Activated CD8-positive, alpha-beta memory T cell treated with anti-CD3 and anti-CD28 coated beads for 4 hours (primary cell): ENCODE measurements around the gene PATL1.
"Not testable (repeated sequence)": the region's sequence is repeated elsewhere in the genome, so short reads cannot be mapped to it uniquely, and the experiment has no call there.

Experiments used
- DNase-seq, 2 donors: peaks; one replicate each; pipeline ENCODE4 v3.0.0-alpha.2; 2020; ENCODE audit warnings: low read depth in 2 of 2

The PATL1 gene

DNA sequence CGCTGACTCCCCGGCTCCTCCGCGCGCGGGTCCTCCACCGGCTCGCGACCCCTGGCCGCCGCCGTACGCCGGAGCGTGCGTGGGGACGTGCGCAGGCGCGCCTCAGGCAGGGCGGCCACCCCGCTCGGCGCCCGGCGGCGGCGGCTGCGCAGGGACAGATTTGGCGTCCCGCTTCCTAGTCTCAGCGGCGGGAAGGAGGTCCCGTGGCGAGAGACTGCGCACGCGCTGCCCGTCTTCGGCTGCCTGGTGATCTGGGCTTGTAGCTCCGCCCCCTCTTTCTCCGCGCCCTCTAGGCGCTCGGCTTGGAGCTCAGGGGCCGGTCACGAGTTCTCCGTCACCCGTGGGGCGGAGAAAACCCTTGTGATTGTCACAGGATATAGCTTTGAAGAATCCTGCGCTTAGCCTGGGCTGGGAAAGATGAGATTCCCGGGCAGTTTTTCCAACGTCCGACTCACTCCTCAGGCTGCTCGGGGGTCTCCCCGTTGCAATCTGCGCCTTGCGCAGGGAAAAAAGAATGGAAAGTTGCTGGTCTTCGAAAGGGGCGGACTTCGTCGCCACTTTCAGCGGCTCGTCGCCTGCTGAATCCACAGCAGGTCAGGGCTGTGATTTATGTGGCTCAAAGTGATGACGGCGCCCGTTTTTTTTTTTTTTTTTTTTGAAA is at the start of gene PATL1:
TSS of gene PATL1 (minus strand) at position 88 of the 661 bp plus-strand sequence. CDS start 142 bp downstream, outside the sequence.
- peak; percentile 97 to 98 for DNase-seq

DNA sequence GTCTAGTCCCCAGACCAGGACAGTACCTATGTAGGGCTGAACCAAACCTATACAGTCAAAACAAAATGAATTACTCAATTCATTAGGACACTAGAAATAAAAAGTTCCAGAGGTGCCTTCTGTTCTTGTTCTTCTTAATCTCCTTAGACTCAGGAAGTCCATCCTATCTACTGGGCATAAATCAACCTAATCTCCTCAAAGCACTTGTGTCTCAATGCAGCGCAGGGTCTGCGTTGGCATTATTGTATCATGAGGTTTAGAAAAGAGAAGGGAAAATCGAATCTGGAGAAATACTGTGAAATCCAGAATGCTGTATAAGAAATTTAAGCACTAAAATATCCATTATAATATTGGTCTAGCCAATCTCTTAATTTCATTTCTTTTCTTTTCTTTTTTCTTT is 47.2 kb upstream of the PATL1 start:
- no peak for DNase-seq

GRCh38 chr11:59713745-59714144 is 44.9 kb upstream of the PATL1 start, which contains the start of gene OR10V1:
OR10V1 (minus strand) TSS chr11:59713845; CDS start chr11:59713845, 0 bp downstream.
- no peak for DNase-seq

- DNase-seq, result no peak
Measured at GRCh38 chr11:59710136-59710847, 41.5 kb upstream of the PATL1 start.

GRCh38 chr11:59708537-59708936 is 39.7 kb upstream of the PATL1 start:
- DNase-seq, result no peak

- no peak for DNase-seq
Measured at GRCh38 chr11:59707371-59707770, 38.5 kb upstream of the PATL1 start.

DNA sequence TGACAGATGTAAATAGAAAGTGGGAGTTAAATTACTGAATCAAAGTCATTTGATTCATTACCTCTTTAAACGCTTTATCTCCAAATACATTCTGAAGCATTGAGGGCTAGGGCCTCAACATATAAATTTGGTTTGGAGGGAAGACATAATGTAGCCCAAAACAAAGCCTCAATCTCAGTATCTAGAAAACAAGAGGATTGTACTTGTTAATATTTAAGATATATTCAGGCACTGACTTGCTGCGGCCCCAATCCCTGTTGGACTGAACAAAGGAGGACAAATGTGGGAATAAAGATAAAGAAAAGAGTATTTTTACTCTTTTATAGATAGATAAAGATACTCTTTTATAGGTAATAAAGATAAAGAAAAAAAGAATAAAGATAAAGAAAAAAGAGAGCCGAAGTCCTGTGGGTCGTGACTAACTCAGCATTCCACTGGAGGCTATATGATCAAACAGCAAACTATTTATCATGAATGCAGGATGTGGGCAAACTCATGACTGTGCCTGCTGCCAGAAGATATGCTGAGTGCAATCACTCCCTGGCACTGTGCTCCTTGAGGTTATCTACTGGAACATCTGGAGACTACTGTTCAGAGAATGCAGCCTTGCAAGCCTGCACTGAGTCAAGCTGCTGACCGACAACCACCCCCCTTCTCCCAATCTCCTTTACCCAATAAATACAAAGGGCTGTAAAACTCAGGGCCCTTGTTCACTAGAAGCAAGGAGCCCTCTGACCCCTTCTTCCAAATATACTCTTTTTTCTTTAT is 37.9 kb upstream of the PATL1 start:
- no peak for DNase-seq

GRCh38 chr11:59705294-59705693 is 36.5 kb upstream of the PATL1 start:
- DNase-seq, result no peak

DNA sequence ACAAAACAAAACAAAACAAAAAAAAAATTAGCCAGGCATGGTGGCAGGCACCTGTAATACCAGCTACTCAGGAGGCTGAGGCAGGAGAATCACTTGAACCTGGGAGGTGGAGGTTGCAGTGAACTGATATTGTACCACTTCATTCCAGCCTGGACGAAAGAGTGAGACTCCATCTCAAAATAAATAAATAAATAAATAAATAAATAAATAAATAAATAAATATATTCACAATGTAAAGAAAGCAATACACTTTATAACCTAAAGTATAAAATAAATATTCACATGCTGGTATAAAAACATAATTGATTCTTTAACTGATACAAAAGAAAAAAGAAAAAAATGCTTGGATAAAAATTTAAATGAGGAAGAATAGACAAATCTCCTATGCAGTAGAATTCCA is 34.7 kb upstream of the PATL1 start:
- not testable (repeated sequence) for DNase-seq

DNA sequence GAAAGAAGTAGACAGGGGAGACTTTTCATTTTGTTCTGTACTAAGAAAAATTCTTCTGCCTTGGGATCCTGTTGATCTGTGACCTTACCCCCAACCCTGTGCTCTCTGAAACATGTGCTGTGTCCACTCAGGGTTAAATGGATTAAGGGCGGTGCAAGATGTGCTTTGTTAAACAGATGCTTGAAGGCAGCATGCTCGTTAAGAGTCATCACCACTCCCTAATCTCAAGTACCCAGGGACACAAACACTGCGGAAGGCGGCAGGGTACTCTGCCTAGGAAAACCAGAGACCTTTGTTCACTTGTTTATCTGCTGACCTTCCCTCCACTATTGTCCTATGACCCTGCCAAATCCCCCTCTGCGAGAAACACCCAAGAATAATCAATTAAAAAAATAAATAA is 31.3 kb upstream of the PATL1 start:
- DNase-seq, result not testable (repeated sequence)

DNA sequence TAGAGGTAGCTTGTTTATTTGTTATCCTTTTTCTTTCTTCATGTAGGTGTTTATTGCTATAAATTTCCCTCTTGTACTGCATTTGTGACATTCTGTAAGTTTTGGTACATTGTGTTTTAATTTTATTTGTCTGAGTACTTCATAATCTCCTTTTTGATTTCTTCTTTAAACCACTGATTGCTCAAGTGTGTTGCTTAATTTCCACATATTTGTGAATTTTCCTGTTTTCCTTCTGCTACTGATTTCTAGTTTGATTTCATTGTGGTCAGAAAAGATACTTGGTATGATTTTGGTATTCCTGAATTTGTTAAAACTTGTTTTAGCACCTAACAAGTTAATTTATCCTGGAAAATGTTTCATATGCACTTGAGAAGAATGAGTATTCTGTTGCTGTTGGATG is 29.7 kb upstream of the PATL1 start:
- DNase-seq, result no peak

- DNase-seq, result no peak
Measured at GRCh38 chr11:59692915-59693314, 24.1 kb upstream of the PATL1 start.

- DNase-seq, result no peak
Measured at GRCh38 chr11:59691156-59691555, 22.3 kb upstream of the PATL1 start.

- DNase-seq, result no peak
Measured at GRCh38 chr11:59689015-59689414, 20.2 kb upstream of the PATL1 start.

GRCh38 chr11:59681260-59681725 is 12.5 kb upstream of the PATL1 start:
- DNase-seq, result not testable (repeated sequence)

GRCh38 chr11:59680287-59681154 is 11.7 kb upstream of the PATL1 start:
- DNase-seq, result peak; percentile 19 to 20

GRCh38 chr11:59679347-59679746 is 10.5 kb upstream of the PATL1 start:
- DNase-seq, result no peak

DNA sequence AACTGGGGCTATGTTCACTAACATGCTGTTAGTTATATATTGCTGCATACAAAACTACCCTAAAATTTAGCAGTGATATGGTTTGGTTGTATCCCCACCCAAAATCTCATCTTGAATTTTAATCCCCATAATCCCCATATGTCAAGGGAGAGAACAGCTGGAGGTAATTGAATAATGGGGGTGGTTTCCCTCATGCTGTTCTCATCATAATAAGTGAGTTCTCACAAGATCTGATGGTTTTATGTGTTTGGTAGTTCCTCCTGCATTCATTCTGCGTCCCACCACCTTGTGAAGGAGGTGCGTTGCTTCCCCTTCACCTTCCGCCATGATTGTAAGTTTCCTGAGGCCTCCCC is 10.0 kb upstream of the PATL1 start:
- no peak for DNase-seq

- DNase-seq, result no peak
Measured at GRCh38 chr11:59678118-59678812, 9.4 kb upstream of the PATL1 start.

DNA sequence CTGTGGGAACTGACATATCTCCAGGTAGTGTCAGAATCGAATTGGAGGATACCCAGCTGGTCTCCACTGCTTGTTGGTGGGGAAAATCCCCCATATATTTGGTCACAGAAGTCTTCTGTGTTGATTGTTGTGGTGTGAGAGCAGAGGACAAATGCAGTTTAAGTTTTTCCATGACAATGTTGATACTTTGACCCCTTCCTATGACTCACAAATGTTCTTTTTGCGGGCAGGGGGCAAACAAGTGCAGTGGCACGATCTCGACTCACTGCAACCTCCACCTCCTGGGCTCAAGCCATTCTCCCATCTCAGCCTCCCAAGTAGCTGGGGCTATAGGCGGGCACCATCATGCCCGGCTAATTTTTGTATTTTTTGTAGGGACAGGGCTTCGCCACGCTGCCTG is 7.4 kb upstream of the PATL1 start:
- DNase-seq, result no peak

DNA sequence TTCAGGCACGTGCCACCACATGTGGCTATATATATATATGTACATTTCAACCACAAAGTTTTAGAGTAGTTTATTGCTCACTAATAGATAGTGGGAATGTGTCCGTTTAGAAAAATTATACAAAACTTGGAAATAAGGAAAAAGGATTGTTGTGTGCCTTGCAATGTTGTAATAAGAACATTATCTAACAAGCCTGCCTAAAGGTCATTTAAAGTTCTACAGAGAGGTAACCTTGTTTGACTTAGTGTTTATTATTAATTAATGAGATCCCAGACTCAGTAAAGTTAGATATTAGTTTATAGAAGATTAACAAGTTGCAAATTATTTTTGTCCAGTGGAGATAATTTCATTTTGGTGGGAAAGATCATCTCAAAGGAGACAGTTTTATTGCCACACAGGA is 5.5 kb upstream of the PATL1 start:
- no peak for DNase-seq
